ENCODE results near the gene GPS2.
A peak's percentile ranks its signal among the peaks of the same experiment; 100 is the strongest.

DNA sequence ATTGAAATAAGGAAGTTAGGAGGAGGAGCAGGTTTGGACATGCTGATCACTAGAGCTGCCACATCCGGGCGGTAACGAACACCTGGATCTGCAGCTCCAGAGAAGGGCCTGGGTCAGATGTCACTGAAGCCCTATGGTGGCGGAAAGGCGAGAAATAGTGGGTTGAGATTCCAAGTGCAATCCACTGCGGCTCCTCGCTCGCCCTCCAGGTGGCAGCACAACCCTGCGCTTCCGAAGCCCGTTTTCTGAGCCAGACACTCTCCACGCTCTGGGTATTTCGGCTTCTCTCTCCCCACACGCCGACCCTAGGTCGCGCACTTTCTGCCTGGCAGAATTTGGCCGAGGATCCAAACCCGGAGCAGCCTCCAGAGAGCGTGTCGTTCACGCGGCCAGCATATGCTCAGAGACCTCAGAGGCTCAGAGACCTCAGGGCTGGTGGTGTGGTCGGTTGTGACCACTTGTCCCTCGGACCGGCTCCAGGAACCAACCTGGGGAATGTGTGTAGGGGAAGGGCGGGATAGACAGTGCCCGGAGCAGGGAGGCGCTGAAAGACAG, 34.6 kb downstream of the GPS2 start:
- TF ChIP-seq POLR2A (IDR thresholded peaks at IDR 0.05) (no peak), POLR2AphosphoS5 (IDR thresholded peaks at IDR 0.05; ENCODE audit: insufficient read depth in 1 of 2, low read depth in 1 of 2) (peak in 1 of 2 donors; percentile 51)
- TF ChIP-seq, protein P1, sequence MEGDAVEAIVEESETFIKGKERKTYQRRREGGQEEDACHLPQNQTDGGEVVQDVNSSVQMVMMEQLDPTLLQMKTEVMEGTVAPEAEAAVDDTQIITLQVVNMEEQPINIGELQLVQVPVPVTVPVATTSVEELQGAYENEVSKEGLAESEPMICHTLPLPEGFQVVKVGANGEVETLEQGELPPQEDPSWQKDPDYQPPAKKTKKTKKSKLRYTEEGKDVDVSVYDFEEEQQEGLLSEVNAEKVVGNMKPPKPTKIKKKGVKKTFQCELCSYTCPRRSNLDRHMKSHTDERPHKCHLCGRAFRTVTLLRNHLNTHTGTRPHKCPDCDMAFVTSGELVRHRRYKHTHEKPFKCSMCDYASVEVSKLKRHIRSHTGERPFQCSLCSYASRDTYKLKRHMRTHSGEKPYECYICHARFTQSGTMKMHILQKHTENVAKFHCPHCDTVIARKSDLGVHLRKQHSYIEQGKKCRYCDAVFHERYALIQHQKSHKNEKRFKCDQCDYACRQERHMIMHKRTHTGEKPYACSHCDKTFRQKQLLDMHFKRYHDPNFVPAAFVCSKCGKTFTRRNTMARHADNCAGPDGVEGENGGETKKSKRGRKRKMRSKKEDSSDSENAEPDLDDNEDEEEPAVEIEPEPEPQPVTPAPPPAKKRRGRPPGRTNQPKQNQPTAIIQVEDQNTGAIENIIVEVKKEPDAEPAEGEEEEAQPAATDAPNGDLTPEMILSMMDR (IDR thresholded peaks at IDR 0.05), result peak; percentile 83 to 92 (median 90)

All from vagina (tissue), 2 donors.